KOPT-K1 (cell line): ENCODE data around the gene MARS1.

ENCODE experiments used
- H3K27ac ChIP-seq: fragments of 200-600 bp; sonication (generic); 2 replicates; pipeline ENCODE4 v1.5.1; 2016; ENCODE audit warnings: antibody characterized with exemption, mild to moderate bottlenecking, low read depth, low read length; ENCODE audit not compliant: poor library complexity, severe bottlenecking
- H3K36me3 ChIP-seq: fragments of 200-600 bp; sonication (generic); 2 replicates; pipeline ENCODE4 v1.5.1; 2017; ENCODE audit warnings: antibody characterized with exemption, mild to moderate bottlenecking, low read length, moderate library complexity; ENCODE audit not compliant: insufficient read depth
- H3K9me3 ChIP-seq: fragments of 200-600 bp; sonication (generic); 2 replicates; pipeline ENCODE4 v1.5.1; 2017; ENCODE audit warnings: antibody characterized with exemption, low read length, mild to moderate bottlenecking; ENCODE audit not compliant: insufficient read depth, poor library complexity, severe bottlenecking

The MARS1 gene

DNA sequence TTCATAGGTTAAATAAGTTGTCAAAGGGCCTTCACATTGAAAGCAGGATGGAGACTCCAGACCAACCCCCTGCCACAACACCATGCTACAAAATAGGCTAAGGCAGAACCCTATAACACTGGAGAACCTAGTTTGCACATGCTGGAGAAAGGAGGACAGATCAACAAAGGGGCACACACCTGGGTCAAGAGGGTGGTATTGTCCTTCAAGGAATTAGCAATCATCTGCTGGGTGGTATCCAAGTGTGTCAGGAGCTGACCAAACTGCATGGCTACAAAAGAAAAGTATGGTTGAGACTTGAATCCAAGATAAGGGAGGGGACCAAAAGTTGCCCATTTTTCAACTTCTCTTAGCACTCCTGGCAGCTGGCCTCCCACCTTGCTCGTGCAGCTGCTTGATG, 44.0 kb downstream of the MARS1 start:
- Histone ChIP-seq H3K9me3 (no peaks in the 10 kb centered on the region), H3K27ac (no peak overlapping the region), H3K36me3 (peaks cover 90% of the 10 kb centered on the region)

DNA sequence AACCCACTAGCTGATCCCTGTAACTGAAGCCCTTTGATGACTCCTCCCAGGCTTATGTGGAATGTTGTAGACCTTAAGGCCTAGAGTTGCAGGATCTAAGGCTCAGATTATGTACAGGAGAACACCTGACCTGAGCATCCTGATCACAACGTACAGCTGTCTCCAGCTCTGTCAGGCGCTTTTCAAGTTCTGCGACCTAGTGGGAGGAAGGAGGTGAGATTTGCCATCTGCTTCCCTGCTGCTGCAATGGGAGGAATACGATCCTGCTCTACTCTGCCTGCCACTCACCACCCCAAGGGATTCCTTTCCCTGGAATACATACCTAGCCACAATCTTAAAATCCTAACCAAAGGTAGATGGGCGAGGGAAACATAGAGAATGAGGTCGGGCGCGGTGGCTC, 45.2 kb downstream of the MARS1 start:
- Histone ChIP-seq H3K27ac (no peak overlapping the region), H3K9me3 (no peaks in the 10 kb centered on the region), H3K36me3 (peaks cover 81% of the 10 kb centered on the region)

DNA sequence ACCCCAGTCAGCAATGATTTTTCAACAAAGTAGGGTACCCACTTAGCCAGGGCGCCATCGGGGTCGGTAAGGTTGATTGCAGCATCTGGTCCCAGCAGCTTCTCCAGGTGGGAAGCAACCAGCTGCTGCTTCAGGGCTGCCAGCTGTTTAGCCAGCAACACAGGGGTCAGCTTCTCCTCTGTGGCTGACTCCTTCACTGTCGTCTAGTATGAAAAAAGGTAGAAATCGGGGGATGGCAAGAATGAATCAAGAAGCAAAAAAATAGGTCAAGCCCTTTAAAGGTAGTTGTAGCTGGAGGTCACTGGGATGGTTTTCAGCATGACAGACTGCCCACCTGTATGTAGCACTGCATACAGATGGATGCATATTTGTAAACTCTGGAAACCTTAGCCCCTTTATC, 46.4 kb downstream of the MARS1 start:
- no peak overlapping the region for H3K27ac ChIP-seq
- H3K9me3 ChIP-seq = no peaks in the 10 kb centered on the region
- H3K36me3 ChIP-seq = peaks cover 80% of the 10 kb centered on the region

DNA sequence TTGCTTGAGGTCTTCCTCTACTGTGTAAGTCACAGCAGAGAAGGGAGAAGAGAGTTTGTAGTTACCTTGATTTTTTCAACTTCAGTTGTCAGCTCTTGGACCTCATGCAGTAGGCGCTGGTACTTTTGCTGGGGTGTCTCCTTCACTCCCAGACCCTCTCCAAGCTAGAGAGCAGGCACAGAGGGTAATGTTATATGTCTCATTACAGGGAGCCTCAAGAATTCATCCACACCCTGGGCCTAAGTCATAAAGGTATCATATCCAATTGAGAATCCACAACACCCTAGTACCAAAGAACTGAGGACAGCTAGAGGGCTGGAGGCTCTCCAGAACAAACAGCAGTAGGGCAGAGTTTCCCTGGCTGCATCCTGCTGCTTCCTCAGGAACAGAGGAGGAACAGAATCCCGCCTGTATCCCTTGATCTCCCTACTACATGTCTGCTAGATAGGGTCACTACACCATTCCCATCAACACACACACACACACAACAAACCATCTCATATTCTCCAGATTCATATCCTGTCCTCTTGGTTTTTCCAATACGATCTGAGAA, 47.2 kb downstream of the MARS1 start:
- H3K36me3 ChIP-seq = peaks cover 79% of the 10 kb centered on the region
- no peak overlapping the region for H3K27ac ChIP-seq
- H3K9me3 ChIP-seq = no peaks in the 10 kb centered on the region

DNA sequence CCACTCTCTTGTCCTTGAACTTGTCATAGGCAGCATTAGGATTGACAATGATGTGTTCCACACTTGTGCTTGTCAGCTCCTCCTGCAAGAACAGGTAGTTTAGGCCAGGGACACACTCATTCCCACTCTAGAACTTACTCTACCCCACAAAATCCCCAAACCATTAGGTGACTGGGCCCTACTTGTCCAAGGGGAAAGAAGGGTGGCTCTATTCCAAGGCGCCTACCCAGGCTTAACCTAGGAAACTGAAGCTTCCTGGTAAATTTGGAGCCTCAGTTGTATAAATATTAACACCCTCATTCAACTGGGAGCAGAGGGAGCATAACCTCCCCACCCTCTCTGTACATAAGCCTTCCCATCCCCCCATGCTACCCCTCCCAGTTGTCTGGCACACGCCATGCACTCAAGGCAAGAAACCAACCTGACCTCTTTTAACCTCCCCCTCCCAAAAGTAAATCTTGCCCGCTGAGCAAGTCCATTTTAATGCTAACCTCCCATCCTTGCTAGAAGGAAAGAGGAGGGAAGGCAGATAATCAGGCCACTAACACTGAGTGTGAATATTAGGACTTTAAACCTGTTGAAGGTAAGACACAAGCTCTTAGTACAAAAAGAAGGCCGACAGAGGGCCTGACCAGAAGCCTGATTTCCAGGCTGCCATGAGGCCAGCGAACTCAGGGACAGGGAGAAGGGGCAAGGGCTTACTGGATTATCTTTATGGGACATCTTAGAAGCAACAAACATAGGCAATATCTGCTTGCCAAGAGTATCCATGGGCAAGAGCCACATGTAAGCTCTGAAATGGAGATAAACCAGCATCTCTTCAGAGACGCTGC, 48.1 kb downstream of the MARS1 start:
- H3K36me3 ChIP-seq = peaks cover 79% of the 10 kb centered on the region

DNA sequence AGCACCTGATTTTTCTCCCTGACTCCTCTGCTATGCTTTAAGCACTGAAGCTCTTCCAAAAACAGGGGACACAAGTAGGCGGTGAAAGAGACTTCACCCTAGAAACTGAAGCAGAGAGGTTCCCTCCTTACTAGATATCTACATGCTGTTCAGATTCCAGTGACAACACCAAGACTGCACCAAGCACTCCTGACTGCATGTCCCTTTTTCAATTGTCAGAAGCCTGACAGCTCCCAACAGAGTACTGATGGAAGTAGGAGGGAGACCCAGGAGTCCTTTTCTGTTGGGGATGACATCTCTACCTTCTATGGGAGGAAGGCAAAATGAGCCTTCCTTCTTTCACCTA, 48.7 kb downstream of the MARS1 start:
- Histone ChIP-seq H3K36me3 (peaks cover 79% of the 10 kb centered on the region), H3K27ac (no peak overlapping the region), H3K9me3 (no peaks in the 10 kb centered on the region)

More for the DNA sequence above, 48.1 kb downstream of the MARS1 start:
- Histone ChIP-seq H3K9me3 (no peaks in the 10 kb centered on the region), H3K27ac (no peak overlapping the region)

DNA sequence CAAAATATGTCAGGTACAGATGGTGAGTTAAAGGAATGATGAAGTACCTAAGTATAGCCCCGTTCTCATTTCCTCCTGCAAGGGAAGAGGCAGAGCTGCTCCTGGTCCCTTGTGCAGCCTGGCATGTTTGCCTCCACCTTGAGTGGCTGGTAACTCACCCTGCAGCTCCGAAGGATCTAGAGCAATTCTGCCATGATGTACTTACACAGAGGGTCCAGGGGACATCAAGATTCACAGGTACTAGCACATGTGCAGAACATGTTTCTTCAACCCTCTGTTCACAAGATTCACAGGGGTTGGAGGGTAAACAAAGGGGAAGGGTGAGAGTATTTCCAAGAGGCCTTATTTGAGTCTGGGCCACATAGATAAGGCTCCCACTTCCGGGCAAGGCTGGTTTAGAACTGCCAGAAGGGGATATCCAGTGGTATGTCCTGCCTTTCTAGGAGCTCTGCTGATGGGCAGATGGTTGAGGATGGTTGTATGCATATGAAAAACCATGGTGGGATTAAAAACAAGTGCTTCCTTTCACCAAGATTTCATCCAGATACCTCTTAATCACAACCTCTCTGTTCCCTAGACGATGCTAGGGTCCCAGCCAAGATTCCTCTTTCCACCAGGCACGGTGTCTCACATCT, 51.4 kb downstream of the MARS1 start:
- Histone ChIP-seq H3K9me3 (no peaks in the 10 kb centered on the region), H3K27ac (no peak overlapping the region), H3K36me3 (peaks cover 71% of the 10 kb centered on the region)

DNA sequence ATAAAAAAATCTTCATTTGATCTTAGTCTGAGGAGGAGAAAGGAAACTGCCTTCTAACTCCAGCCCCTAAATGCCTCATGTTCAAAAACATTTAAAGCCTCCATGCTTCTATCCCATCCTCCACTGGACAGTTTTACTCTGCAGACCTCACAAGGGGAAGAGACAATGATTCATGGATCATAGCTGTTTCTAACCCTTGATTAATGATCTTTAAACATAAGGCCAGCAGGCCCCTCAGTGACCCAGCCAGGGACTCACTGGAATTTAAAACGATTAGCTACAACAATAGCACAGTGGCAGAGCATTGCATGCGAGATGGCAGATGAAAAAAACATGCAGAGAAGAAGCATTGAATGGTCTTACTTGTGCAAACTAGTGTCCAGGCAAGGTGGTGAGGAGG, 53.1 kb downstream of the MARS1 start:
- H3K27ac ChIP-seq = no peak overlapping the region
- H3K36me3 ChIP-seq = peaks cover 55% of the 10 kb centered on the region
- H3K9me3 ChIP-seq = no peaks in the 10 kb centered on the region

DNA sequence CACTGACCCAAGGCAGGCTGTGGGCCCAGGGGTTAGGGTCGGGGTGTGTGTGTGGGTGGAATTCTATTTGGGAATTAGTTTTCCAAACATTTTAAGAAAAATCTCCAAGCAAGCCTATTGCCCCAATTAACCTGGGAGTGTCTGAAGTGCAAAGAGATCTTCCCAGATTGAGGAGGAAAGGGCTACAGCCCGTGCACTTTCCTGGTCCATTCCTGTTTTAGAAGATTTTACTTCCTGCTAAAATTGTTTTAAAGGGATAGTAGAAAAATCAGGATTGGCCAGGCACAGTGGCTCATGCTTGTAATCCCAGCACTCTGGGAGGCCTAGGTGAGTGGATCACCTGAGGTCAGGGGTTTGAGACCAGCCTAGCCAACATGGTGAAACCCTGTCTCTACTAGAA, 53.8 kb downstream of the MARS1 start:
- Histone ChIP-seq H3K27ac (no peak overlapping the region), H3K9me3 (no peaks in the 10 kb centered on the region), H3K36me3 (peaks cover 55% of the 10 kb centered on the region)

DNA sequence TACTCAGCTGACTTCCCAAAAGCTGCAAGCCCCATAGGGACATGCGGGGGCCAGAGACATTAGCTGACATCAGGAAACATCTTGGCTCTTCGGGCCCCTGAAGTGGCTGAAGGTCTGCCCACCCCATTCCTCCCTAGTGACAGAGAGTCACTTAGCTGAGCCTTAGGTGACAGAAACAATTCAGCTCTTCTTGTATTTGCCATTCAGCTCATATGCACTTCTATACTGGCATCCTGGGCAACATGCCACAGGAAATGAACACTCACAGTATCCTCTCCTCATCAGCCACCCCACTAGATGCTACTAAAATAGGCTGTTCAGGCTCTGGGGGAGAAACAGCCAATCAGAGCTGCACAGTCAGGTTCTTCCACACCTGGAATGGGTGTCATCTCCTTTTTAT, 55.7 kb downstream of the MARS1 start:
- Histone ChIP-seq H3K36me3 (peaks cover 48% of the 10 kb centered on the region), H3K9me3 (no peaks in the 10 kb centered on the region), H3K27ac (no peak overlapping the region)

DNA sequence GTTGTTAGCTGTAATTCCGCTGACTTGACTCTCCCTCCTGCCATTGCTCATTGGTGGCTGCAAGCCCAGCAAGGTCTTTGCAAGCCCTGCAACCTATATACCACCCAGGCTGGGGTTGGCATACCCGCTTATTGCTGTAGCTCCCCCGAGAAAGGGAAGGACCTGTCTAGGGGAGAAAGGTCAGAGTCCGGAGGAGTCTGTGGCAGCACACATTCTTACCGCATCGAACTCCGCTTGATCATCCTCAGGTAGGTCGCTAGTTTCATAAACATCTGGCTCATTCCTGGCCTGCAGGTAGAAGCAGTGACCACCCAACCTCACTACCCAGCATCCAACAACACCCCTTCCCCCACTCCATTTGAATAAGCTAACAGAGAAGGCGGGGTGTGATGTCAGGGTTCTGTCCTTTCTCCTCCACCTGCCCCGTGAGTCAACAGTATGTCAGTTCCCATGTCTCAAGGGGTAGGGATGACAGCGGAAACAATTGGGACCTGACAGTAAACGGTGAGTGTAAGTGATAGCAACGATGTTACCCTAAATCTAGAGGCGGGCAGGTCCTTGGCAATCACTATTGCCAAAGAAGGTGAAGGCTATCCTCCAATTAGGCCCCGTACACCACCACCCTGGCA, 58.1 kb downstream of the MARS1 start:
- Histone ChIP-seq H3K27ac (peak overlapping the region; percentile 71), H3K36me3 (peaks cover 26% of the 10 kb centered on the region), H3K9me3 (no peaks in the 10 kb centered on the region)

DNA sequence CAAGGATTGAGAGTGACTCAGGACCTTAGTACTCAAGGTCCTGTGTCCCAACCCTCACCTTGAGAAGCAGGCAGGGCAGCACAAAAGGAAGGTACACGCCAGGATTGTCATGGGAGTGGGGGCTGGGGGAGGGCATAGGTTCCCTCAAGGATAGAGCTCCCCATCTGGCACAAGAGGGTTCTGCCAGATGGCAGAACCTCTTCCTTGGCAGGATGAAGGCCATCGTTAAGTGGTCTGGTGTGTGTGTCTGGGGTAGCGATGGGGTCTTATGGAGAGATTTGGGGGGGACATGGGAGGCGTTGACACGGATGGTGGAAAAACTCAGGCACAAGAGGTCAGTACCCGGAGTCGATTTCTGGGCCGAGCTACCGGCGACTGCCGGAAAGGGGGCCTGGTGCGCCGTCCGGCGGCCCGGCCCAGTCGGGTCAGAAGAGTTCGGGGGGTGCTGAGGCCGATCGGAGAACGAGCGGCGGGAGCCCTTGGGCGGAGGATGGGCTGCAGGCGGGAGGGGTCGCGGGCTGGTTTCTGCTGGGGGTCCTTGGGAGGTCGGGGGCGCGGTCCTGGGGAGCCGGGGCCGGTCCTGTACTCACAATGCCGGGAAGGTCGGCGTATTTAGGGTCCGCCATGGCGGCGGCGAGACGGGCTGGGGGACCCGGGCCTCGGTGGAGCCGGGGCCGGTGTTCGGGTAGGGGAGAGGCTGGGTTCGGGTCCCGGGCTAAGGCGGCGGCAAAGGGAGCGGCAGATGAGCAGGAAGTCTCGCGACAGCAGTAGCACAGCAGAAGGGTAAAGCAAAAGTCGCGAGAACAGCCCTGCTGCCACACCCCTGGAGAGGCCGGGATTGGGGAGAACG, 58.8 kb downstream of the MARS1 start, which contains the start of gene DCTN2:
Gene DCTN2, minus strand, starts transcription at position 755 of the 850 bp plus-strand sequence. Its CDS starts 129 bp downstream, at position 626.
- no peaks in the 10 kb centered on the region for H3K9me3 ChIP-seq
- peak within 1 kb of the TSS; percentile 71 for H3K27ac ChIP-seq
- H3K36me3 ChIP-seq = peaks cover 18% of the 10 kb centered on the region

DNA sequence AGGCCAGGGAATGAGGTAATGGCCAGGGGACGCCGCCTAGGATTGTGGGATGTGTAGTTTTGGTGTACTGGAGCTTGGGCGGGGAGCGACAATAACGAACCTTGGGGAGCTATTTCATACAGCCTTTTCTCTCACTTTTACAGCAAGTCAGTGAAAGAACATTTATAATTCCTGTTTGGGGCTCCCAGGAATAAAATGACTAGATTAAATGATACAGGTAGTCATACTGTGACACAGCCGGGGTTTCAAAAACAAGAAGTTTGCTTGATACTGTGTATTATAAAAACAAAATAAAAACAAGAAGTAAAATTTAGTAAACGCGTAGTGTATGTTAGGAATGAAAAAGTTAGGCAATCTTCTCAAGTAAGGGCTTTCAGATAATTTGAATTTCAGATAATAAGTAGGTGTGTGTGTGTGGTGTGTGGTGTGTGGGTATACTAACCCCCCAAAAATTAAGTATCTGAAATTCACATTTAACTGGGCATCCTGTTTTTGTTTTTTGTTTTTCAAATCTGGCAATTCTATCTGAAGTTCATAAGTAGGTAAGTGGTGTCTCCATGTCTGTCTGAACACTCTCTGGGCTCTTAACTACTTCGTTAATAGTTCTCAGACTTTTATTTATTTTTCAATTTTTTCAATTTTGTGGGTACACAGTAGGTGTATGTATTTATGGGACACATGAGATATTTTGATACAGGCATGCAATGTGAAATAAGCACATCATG, 59.6 kb downstream of the MARS1 start:
- Histone ChIP-seq H3K27ac (peak overlapping the region; percentile 71), H3K36me3 (peaks cover 10% of the 10 kb centered on the region; the same call in 1 of the 2 replicates), H3K9me3 (no peaks in the 10 kb centered on the region)

DNA sequence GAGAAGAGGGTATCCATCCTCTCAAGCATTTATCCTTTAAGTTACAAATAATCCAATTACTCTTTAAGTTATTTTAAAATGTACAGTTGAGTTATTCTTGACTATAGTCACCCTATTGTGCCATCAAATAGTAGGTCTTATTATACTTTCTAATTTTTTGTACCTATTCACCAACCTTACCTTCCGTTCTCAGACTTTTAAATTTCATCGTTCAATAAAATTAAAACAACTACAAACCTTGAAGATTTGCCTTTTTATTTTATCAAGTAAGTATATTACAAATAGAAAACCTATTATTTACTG, 60.1 kb downstream of the MARS1 start:
- H3K36me3 ChIP-seq = peaks cover 5% of the 10 kb centered on the region; the same call in 1 of the 2 replicates
- H3K9me3 ChIP-seq = no peaks in the 10 kb centered on the region
- H3K27ac ChIP-seq = no peak overlapping the region
